Vagina (tissue), 2 donors: ENCODE results near the gene KDM1B.

ENCODE experiments used
- POLR2A ChIP-seq, 2 donors: fragments of 450-650 bp; IDR thresholded peaks; one replicate each; pipeline ENCODE4 v1.6.1; 2017; ENCODE audit warnings: antibody characterized with exemption in 2 of 2, mild to moderate bottlenecking in 2 of 2, moderate library complexity in 2 of 2
- POLR2AphosphoS5 ChIP-seq, 2 donors: sonication (generic); formaldehyde crosslinking; IDR thresholded peaks; one replicate each; pipeline ENCODE4 v1.9.0; 2017; ENCODE audit warnings: antibody characterized with exemption in 2 of 2, mild to moderate bottlenecking in 2 of 2, low read depth in 1 of 2; ENCODE audit not compliant: insufficient read depth in 1 of 2
- TF ChIP-seq, protein P1 (sequence below), 3 experiments: fragments of 450-650 bp in 2 of 3; fragments of 200-600 bp in 1 of 3; sonication (generic) in 1 of 3; IDR thresholded peaks; one replicate each; pipeline ENCODE4 v1.5.1; 2017 to 2019; ENCODE audit warnings: antibody characterized with exemption in 3 of 3, mild to moderate bottlenecking in 2 of 3, moderate library complexity in 2 of 3

GRCh38 chr6:18207438-18207837 lies 52.2 kb downstream of the KDM1B start:
- TF ChIP-seq, protein P1, sequence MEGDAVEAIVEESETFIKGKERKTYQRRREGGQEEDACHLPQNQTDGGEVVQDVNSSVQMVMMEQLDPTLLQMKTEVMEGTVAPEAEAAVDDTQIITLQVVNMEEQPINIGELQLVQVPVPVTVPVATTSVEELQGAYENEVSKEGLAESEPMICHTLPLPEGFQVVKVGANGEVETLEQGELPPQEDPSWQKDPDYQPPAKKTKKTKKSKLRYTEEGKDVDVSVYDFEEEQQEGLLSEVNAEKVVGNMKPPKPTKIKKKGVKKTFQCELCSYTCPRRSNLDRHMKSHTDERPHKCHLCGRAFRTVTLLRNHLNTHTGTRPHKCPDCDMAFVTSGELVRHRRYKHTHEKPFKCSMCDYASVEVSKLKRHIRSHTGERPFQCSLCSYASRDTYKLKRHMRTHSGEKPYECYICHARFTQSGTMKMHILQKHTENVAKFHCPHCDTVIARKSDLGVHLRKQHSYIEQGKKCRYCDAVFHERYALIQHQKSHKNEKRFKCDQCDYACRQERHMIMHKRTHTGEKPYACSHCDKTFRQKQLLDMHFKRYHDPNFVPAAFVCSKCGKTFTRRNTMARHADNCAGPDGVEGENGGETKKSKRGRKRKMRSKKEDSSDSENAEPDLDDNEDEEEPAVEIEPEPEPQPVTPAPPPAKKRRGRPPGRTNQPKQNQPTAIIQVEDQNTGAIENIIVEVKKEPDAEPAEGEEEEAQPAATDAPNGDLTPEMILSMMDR (IDR thresholded peaks at IDR 0.05): no peak
- no peak for TF ChIP-seq POLR2A (IDR thresholded peaks at IDR 0.05)
- TF ChIP-seq POLR2AphosphoS5 (IDR thresholded peaks at IDR 0.05; ENCODE audit: insufficient read depth in 1 of 2, low read depth in 1 of 2): no peak
